GM12891 (cell line): ENCODE data around the gene TAMM41.

Experiments used
- POLR2A ChIP-seq: IDR thresholded peaks from 2 replicates; pipeline ENCODE4 v1.6.1; 2011; ENCODE audit warnings: low read depth, low read length, control low read depth
- POLR2AphosphoS5 ChIP-seq: IDR thresholded peaks from 2 replicates; pipeline ENCODE4 v1.6.1; 2011; ENCODE audit warnings: low read depth, low read length, control low read depth
- SPI1 ChIP-seq: IDR thresholded peaks from 2 replicates; pipeline ENCODE4 v1.6.1; 2011; ENCODE audit warnings: low read depth, low read length, control low read depth
- TAF1 ChIP-seq: IDR thresholded peaks from 2 replicates; pipeline ENCODE4 v1.6.1; 2011; ENCODE audit warnings: low read depth, low read length, control low read depth

- TF ChIP-seq POLR2A (no peak), SPI1 (no peak), TAF1 (no peak), POLR2AphosphoS5 (no peak)
These were observed 91.4 kb downstream of the TAMM41 start for GRCh38 chr3:11755276-11755675.
